WI38 (cell line): Measurements from ENCODE around the gene PLCH2.

Experiments used
- H3K4me3 ChIP-seq: 2 replicates; pipeline ENCODE4 v1.5.1; 2011; ENCODE audit warnings: low read depth, mild to moderate bottlenecking, control low read depth, low read length
- TF ChIP-seq, protein P1 (sequence below): IDR thresholded peaks from 2 replicates; pipeline ENCODE4 v1.5.1; 2012; ENCODE audit warnings: low read depth, mild to moderate bottlenecking, control low read depth, low read length

The PLCH2 gene

DNA sequence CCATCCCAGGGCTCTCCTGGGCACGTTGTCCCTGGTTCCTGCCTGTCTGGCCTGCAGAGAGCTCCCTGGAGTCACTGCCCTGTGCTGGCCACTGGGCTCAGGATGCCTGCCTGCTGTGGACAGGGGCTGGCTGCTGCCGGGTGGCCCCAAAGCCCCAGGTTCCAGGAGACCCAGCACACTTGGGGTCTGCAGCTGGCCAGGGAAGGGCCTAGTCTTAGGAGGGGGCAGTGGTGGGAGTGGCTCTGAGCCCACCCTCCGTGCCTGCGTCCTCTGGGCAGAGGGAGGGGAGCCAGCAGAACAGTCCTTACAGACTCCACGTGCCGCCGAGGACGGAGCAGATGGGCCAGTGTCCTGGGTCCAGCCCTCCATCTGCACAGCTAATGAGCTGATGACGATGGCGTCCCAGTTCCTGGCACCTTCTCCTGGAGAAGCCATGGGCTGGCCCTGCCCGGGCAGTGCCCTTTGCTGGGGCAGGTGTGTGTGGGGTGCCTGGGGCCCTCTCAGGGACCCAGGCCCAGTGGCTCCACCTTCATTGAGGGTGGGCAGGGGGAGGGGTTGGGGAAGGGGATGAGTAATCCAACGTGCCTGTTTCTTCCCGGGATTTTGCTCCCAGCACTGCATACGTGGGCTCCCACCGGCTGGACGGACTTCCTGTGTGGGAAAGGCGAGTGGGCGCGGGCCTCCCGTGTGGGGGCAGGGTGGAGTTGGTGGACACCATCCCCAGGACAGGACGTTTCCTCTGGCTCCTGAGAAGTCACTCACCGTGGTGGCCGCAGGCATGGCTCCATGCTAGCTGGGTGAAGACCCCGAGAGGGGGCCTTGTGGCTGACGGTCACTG lies 6.8 kb upstream of the PLCH2 start:
- no peak overlapping the region for H3K4me3 ChIP-seq

DNA sequence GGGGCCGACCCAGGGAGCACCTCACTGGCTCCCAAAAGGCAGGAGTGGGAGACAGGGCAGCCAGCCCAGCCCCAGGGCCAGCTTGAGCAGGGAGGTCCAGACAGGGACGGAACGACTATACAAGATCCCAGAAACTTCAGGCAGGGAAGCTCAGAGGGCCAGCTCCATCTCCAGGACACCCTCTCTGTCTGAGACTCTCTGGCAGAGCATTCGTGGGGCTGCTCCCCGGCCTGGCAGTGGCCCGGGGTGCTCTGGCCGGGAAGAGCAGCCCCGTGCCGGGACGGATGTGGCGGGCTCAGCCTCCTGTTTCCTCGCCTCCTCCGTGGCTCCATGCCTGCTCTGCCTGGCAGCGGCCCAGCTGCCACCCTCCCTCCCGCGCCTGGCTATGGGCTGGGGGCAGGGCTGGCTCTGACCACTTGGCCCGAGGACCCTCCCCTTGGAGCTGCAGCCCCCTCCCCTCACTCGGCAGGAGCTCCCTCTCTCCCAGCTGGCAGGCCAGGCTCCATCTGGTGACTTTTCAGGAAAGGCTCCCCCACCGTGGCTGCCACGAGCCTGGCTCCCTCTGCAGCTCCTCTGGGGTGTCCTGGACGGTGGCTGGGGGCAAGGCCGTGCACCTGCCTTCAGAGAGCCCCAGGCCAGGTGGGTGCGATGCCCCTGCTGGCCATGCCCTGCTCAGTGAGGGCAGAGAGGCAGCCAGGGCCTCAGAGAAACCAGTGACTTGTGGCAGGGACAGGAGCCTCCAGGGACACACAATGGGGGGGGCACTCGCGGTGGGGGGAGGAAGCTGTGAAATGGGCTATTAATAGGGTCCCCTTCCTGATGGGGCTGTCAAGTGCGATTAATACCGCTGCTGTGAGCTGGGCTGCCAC lies 5.6 kb upstream of the PLCH2 start:
- H3K4me3 ChIP-seq: no peak overlapping the region
- TF ChIP-seq, protein P1, sequence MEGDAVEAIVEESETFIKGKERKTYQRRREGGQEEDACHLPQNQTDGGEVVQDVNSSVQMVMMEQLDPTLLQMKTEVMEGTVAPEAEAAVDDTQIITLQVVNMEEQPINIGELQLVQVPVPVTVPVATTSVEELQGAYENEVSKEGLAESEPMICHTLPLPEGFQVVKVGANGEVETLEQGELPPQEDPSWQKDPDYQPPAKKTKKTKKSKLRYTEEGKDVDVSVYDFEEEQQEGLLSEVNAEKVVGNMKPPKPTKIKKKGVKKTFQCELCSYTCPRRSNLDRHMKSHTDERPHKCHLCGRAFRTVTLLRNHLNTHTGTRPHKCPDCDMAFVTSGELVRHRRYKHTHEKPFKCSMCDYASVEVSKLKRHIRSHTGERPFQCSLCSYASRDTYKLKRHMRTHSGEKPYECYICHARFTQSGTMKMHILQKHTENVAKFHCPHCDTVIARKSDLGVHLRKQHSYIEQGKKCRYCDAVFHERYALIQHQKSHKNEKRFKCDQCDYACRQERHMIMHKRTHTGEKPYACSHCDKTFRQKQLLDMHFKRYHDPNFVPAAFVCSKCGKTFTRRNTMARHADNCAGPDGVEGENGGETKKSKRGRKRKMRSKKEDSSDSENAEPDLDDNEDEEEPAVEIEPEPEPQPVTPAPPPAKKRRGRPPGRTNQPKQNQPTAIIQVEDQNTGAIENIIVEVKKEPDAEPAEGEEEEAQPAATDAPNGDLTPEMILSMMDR: no peak

More for the DNA sequence above, 6.8 kb upstream of the PLCH2 start:
- TF ChIP-seq, protein P1: no peak

DNA sequence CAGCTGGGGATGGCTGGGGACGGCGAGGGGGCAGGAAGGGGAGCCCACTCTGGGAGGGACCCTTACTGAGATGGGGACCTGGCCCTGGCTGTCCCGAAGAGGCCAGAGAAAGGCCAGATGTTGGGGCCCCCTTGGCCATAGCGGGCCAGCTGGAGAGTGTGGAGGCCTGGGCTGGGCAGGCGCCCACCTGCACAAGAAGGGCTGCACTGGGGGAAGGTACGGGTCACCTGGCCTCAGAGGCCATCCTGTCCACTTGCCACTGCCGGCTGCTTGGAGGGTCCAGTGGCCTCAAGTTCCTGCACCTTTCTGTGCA lies 5.0 kb upstream of the PLCH2 start:
- TF ChIP-seq, protein P1: no peak

DNA sequence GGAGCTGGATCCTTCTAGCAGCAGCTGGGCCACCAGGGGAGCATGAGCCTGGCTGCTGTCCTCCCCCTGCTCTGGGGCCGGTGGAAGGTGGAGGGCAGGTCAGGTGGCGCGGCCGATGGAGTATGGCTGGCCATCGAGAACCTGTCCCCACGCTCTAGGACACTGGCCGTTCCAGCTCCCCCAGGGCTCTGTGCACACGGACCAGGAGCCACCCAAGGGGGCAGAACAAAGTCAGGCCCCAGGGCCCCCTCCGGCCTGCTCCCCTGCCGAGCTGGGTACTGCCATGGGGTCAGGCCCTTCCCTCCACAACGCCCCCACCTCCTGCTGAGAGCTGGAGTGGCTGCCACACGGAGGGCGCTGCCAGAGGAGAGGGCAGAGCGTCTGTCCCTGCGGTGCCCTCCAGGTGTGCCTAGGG lies 4.5 kb upstream of the PLCH2 start:
- TF ChIP-seq, protein P1: no peak
- H3K4me3 ChIP-seq: no peak overlapping the region

More for the DNA sequence above, 5.0 kb upstream of the PLCH2 start:
- H3K4me3 ChIP-seq: no peak overlapping the region

DNA sequence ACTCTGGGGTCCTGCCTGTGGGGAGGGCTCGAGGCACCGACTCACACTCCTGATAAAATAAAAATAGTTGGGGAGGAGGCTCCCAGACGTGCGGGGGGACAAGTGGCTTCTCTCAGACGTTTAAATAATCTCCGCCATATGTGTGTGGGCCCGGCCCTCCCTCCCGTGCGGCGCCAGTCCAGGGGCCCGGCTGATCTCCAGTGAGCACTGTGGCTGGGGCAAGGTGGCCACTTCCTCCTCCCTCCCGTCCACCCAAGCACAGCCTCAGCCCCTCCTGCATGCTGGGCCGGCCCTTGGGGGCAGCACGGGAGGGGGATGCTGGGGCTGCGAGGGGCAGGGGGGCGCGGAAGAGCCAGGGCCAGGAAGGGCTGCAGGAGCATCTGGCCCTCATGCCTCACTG lies 4.0 kb upstream of the PLCH2 start:
- TF ChIP-seq, protein P1: no peak
- H3K4me3 ChIP-seq: no peak overlapping the region

DNA sequence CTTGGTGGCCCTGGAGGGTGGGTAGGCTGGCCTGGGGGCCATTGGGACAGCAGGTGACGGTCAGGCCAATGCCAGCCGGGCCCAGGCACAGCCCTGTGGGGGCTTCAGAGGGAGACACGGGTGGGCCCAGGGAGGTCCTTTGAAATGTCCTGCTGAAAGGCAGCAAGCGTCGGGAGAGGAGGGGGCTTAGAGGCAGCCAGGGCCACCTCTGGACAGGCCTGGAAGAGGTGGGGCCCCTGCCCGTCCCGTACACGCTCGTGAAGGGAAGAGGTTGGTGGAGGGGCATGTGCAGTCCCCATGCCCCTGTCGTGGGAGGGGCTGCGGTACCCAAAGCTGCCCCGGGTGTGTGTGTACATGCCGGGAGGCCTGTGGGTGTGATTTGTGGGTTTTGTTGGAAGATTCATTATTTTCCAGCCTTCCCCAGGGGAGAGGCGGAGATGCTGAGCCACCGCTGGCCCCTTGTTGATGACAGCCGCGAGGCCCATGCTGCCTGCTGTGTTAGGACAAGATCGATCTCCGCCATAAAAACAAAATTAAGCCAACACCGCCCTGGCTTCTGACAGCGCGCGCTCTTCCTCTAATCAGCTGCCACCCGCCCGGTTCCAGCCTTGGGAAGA lies 3.4 kb upstream of the PLCH2 start:
- no peak overlapping the region for H3K4me3 ChIP-seq
- TF ChIP-seq, protein P1: no peak
